Activated CD4-positive, CD25-positive, alpha-beta regulatory T cell treated with anti-CD3 and anti-CD28 coated beads, Interleukin-2, amount 50 U/mL, for 16 hours (primary cell): ENCODE data around the gene ZCCHC14.

Experiments
- DNase-seq: peaks from one replicate; pipeline ENCODE4 v3.0.0-alpha.2; 2020; ENCODE audit warnings: low read depth, low spot score

Gene ZCCHC14

DNA sequence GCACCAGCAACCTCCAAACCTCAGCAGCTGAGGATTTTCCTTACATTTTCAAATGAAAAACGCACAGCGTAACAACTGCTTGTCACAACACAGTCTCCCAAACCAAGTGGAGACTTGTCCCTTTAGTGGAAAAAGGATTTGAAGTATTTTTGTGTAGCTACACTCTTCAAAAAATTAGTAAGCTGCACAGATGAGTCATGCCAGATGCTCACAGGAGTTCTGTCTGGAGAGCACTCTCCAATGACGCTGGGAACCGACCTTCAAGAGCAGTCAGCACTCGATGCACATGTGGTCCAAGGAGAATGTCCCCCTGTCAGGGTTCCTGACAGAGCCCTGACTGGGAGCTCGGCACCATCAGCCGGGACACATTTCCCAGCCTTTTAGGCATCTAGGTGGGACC is 60.9 kb downstream of the ZCCHC14 start:
- DNase-seq: no peak

DNA sequence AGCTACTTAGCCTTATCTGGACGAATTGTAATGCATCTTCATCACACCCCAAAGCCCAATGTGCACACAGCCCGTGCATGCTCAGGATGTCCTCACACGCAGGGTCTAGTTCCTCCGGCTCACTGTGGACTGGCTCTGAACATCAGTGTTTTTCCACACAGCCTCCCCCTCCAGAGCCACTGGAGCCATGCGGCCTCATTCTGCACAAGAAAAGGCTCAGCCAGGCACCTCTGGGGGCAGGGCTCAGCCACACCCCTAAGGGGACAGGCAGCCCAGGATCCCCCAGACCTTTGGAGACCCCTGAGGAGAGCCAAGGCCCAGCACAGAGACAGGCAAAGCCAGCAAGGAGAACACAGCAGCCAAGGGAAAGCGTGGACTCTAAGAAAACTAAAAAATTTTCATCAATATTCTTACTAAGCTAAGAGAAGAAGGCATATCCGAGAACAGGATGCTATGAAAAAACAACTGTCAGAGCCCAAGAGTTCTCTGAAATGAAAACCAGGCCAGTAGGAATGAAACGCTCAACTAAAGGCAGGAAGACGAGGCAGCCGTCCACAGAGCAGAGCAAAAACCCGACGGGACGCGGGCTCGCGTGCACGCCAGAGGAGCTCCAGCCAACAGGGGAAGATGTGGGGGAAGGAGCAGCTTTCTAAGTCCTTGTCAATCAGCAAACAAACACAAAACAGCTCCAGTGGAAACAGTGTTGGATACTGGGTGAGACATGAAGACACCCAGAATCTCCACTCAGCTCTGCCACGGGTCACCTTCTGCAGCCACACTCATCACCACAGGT is 66.2 kb downstream of the ZCCHC14 start:
- no peak for DNase-seq

DNA sequence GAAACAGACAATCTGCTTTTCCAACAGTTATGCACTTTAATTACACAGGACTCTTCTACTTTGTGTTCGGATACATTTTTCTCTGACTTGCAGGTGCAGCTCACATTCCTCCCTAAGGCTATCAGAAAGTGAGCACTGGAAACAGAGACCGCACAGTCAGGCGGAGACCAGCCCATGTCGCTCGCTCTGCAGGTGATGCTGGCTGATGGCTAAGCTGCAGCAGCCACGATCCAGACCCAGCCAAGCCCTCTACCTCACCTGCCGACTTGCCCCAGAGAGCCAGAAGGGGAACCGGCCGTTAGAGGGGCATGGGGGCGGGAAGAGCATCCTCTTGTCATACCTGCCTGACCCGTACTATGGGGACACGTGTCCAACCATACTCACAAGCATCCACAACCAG is 66.9 kb downstream of the ZCCHC14 start:
- no peak for DNase-seq

DNA sequence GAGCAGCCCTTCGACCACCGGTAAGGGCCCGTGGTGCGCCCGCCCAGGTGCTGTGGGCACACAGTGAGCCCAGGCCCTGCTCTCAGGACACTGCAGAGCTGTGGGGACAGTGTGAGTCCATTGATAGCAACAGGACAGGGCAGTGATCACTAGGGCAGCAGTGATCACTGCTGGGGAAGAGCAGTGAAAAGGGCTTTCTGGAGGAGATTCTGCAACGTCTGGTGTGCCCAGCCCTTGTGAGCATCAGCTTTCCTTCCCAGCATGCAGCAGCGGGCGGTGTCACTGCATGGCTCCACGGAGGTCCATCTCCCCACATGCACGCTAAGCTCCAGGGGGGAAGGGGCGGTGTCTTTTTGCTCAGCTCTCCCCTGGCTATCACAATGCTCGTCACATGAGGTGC is 68.6 kb downstream of the ZCCHC14 start:
- no peak for DNase-seq

DNA sequence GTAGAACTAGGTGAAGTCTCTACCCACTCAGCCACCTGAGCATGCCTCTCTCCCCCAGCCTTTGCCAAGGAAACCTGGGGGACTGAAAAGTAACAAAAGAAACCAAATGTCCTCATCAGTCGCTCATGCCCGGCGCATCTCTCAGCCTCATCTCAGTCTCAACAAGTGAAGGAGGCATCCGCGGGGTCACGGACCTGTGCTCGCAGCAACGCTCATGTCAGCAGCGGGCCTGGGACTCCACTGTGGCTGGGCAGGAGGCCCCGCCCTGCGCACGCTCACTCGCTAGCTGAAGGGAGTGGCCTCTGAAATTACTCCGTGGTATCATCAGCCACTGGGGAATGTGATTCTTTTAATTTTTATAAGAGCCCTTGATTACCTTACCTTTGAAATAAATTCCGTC is 69.4 kb downstream of the ZCCHC14 start:
- DNase-seq: no peak

DNA sequence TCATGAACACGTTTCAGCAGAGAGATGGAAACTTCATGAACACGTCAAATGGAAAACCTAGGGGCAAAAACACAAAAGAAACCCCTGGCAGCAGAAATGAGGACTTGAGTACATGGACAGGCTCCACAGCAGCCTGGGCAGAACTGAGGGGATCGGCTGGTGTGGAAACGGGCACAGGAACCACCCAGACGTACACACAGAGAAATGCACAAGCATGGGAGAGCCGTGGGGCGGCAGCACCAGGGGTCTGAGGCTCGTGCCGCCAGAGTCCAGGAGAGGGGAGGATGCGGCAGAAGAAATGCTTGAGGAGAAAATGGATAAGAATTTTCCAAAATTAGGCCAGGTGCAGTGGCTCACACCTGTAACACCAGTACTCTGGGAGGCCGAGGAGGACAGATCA is 70.7 kb downstream of the ZCCHC14 start:
- DNase-seq: no peak

DNA sequence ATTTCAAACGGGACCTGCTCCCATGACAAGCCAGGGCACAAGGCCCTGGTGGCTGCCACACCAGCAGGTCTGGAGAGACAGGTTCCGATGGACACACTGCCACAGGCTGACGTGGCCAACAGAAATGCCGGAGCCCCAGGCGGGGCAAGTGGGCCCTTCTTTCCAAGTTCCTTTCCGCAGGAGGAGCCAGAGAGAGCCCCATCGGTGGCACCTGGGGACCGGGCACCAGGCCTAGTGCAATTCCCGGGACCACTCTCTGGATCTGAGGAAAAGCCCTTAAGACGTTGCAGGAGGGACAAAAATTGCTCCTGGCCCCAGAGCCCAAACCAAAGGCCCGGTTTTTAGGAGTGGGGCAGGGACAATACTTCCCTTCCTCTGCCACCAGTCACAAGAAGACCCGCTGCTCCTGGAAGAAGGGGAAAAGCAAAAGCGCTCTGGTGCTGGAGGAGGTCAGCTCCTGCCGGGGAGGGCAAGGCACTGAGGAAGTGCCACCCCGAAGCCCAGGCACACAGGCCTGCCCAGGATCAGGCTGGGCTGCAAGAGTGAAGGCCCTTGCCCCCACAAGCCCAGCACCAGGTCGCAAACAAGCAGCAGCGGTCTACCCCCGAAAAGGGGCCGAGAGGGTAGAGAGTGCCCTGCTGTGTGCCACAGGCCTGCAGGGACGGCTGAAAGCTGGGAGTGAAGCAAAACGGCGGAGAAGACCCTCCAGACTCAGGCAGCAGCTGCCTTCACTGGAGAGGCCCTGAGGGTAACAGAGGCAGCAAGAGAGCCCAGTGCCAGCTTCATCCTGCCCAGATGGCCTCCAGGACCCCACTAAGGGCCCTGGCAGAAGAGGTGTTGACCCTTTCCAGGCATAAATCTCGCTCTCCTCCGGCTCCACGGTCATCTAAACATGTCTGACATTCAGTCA is 71.6 kb downstream of the ZCCHC14 start:
- DNase-seq: no peak

DNA sequence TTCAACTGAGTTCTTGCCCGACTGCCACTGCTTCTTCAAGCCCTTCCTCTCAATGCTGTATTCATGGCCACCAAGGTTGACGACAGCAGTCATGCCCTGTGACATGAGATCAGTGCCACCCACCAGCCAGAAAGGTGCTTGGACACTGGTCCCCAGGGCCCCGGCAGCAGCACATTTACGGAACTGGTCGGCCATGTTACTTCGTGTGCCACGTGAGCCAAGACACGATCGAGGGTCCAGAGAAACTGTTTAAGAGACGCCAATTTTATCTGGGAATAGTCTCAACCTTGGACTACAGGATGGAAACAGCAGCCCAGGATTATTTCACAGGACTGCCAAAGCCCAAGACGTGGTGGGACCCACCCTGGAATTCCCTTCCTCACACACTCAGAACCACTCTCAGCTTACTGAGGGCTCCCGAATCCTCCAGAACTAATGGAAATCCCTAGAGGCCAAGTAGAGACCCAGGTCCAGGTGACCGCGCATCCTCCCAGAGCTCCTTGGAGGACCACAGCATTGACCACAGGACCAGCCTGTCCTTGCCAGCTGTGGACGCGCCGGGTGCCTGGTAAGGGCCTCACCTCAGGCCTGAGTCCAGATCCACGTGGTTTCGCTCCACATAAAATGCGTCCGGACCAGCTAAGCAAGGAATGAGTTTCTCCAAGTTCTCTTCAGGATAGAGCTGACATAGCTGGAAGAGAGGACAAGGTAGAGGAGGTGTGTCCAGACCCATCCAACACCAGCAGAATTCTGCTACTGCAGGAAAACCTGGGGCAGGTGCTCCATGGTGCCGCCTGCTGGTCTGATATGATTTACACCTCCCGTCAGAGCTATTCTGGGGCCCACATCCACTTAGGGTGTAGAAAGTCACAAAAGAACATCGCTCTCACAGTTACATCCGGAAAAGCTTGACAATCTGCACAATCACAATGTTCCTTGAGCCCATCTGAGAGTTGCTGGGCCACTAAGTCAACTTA is 72.5 kb downstream of the ZCCHC14 start:
- no peak for DNase-seq

DNA sequence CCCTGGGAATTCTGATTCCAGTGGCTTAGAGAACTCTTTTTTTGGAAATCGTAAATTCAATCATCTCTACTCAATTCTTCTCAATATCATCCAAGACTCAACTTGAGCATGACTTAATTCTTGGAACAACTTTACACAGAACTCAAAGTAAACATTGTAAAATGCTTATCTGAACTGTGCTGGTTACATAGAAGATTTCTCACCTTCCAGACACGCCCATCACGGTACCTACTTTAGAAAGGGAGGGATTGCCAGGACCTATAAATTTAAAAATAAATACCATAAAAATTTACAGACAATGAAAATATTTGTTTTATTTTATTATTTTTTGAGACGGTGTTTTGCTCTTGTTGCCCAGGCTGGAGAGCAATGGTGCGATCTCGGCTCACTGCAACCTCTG is 74.2 kb downstream of the ZCCHC14 start:
- DNase-seq: no peak

DNA sequence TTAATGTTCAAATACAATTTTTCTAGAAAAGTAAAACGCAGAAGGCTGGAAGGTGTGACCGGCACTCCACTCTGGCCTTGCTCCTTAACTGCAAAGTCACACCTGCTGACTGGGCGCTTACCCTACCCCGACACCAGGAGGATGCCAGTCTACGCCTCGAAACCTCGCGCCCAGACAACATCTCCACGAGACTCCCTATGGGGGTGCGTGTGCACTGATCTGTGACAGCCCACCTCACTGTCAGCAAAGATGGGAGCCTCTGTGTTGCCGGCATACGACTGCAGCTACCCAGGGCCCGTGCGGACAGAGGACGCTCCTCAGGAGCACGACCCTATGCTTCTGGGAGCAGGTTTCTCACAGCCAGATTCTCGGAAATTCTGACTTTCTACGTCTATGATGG is 74.6 kb downstream of the ZCCHC14 start:
- DNase-seq: no peak

DNA sequence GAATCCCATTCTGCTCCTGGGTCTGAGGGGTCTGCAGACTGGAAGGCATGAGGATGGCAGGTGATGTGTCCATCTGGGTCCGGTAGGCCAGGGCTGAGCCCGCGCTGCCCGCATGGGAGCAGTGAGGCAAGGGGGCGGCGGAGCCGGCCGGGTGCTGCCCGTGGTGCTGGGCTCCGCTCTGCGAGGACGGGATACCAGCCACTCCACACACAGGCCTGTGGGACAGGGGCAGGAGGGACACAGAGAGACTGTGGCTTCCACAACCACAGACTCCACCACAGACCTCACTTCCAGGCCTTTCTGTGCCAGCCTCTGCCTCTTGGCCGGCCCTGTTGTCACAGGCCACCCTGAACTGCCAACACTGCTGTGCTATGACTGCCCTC is 75.3 kb downstream of the ZCCHC14 start:
- DNase-seq: no peak

DNA sequence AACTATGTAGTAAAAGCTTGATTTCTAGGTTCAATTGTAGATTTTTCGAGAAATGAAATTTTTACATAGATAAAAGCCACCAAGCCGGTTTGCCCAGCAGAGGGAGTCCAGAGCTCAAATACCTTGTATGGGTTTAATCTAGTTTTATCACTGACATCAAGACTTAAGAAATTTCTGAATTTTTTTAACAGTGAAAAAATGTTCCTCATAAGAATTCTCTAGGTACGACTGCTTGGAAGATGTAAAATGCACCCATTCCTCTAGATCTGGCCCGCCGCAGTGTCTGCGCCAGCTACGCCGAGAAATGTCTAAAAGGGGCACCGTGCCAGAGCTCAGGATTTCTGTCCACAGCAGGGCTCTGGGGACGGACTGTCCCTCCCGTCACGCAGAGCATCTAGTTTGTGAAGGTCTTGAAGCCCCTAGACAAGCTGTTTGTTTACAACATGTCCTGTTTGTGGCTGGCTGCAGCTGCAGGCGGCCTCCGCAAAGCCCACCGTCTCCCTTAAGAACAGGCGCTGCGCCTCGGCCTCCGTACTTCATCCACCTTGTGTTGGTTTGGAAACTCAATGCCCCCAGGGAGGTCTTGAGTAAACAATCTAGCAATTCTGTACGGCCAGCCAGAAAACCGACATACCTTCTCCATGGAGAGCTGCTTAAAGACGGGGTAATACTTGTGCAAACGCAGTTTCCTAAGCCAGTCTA is 75.8 kb downstream of the ZCCHC14 start:
- DNase-seq: no peak

DNA sequence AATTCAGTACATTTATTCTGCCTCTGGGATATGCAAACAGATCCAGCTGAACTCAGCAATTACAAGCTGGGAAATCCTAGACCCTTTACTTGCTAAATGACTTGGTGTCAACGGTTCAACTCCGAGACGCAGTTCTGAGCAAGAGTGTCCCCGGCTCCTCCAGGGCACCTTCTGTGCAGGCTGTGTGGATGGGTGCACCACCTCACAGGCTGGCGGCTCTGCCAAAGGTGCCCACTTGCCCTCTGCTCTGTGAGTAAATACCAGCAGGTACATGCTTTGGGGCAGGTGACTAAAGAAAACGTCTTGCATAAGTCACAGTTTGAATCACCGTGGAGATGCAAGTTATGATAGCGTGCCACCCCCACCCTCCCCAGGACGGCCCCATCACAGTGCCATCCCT is 77.4 kb downstream of the ZCCHC14 start:
- DNase-seq: no peak

DNA sequence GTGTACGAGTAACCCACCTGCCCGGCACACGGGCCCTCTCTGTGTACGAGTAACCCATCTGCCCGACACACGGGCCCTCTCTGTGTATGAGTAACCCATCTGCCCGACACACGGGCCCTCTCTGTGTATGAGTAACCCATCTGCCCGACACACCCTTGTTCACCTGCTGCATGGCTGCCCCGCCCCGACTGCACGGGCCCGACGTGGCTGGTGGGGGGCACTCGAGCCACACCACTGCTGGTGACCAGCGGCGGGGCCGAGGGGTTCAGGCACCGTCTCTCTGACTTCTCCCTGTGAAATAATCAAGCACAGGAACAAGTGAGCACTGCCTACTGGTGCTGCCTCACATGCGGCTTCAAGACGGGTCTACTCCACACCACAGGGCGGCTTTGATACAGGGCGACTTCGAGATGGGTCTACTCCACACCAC is 78.6 kb downstream of the ZCCHC14 start:
- no peak for DNase-seq

DNA sequence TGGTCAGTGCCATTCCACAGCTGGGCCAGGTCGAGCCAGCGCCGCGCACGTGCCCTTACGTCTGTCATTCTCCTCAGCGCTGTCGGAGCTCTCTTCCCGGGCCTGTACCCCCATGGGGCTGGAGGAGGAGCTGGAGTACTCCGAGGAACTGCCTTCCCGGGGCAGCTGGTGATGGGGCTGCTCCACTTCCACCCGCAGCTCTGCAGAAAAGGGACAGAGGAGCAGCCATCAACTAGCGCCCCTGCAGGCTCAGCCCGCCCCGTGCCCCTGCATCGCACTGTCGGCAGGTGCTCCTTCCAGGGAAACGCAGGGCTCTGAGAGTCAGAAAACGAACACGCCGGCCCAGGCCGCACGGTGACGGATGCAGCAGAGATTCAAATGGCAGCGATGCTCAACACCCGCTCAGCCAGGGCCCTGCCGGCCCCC is 79.8 kb downstream of the ZCCHC14 start:
- DNase-seq: no peak

DNA sequence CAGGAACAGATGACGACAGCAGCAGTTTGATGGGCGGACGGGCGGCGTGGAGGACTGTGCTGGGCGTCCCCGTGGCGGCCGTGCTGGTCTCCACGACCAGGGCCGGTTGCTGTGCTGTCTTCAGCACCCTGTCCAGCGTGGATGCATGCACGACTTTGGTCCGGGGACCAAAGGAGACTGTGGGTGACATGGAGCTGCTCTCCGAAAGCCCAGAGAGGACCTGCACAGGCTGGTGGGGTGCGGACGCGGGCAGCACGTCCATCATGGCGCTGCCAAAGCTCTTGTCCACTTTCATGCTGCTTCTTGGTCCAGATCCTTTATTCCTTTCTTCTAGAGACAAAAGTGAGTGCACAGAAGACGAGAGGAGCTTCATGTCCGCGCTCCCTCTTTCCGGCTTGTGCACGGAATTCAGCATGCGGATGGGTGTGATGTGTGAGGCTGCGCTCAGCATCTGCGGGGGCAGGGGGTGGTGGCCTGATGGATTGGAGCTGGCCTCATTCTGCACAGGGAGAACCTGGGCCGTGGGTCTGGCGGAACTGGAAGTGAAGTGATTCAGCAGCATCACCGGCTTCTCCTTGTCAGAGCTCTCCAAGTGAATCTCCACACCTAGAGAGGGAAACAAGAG is 80.3 kb downstream of the ZCCHC14 start:
- no peak for DNase-seq

DNA sequence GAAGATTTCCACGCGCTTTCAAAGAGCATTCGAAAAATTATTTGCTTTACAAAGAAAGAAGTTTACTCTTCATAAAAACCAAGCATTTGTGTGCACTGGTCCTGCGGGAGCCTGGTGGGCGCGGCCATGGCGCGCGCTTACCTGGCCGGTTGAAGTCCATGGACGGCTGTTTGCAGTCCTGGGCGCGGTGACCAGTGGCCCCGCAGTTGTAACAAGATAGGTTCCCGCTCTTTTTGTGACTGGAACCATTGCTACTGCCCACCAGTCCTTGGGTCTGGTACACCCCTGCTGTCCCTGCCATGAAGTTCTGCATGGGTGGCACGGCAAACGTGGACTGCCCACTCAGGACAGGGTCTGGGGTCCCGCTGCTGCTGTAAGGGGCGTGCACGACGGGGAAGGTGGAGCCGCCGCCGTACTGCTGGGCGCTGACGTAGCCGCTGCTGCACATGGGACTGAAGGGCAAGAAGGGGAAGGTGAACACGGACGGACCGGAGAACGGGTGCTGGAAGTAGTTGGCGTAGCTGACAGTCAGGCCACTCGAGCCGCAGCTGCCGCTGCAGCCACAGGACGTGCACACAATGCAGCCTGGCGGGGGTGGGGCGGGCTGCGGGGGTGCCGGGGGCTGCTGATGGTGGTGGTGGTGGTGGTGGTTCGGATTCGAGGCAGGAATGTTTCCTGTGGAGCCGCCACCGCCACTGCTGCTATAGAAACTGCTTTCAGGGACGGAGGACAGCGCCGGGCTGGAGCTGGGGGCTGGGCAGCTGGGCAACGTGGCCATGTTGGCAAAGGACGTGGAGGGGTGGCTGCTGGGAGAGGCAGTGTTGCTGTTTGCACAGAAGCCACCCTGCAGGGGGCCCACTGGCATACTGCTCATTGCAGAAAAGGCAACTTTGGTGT is 81.2 kb downstream of the ZCCHC14 start:
- no peak for DNase-seq

DNA sequence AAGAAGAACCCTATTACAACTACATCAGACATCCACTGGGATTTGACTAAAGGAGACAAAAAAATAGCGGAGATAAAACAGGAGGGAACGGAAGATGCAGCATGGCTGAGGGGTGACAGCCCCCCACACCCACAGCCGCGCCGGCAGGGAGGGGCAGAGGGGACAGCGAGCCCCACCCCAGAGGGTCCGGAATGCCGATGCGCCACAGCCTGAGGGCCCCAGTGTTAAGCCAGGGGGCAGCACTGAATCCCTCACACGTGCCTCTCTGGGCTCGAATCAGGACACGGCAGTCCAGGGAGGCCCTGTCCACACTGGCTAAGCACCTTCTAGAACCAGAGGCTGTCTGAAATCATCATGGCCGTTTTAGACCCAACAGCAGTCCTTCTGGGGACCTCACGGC is 81.9 kb downstream of the ZCCHC14 start:
- DNase-seq: no peak

DNA sequence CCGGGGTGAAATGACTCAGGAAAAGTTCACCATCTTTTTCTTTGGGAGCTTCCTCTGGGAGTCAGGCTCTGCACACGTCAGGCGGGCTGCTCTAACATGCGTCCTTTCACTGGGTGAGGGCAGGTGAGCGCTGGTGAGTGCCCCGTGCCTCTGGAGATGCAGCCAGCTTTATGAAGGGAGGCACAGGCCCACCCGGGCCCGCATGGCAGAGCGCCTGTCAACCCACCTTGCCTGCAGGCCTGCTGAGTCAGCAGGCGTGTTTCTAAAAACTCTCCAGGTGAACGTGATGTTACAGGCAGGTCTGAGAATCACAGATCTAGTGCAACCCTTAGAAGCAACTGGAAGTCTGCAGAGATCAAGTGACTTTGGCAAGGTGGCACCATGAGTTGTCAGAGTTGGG is 82.3 kb downstream of the ZCCHC14 start:
- DNase-seq: no peak

DNA sequence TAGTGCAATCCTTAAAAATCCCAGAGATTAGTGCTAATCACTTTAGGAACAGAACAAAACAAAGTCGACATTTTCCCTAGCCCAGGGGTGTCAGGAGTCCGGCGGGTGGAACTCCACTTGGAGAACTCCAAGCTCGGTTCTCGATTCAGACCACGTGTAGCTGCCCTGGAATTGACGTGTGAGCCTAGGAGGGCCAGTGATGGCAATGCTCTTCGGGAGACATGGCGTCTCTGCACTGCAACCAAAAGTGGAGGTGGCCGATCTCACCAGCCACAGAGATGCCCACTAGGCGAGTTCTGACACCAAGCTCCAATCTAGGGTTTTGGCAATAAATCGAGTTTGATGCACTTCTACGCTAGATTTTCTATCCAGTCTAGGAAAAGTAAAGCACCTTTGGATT is 83.0 kb downstream of the ZCCHC14 start:
- no peak for DNase-seq
